ENCODE measurements around the gene IRGQ.

Gene IRGQ

GRCh38 chr19:43595999-43596841 is at the start of gene IRGQ, which contains the start of gene ZNF576:
Gene IRGQ, minus strand, starts transcription at chr19:43596134. Its CDS starts 796 bp downstream, at chr19:43595338.
Gene ZNF576, plus strand, starts transcription at chr19:43596595. Its CDS starts 514 bp downstream, at chr19:43597109.
- Histone ChIP-seq H3K4me1 (ENCODE audit: control insufficient read depth, insufficient read depth, low read length) (peaks cover 24% of the 10 kb centered on the region), H3K36me3 (ENCODE audit: control insufficient read depth in 2 of 2, insufficient read depth in 1 of 2, low read length in 2 of 2) (peaks cover 52 to 69% of the 10 kb centered on the region in 2 experiments), H3K27ac (ENCODE audit: extremely low read depth, low read depth, low read length) (peak within 1 kb of the TSS; percentile 95), H3K9me3 (ENCODE audit: control insufficient read depth, insufficient read depth, low read depth, low read length) (no peaks in the 10 kb centered on the region), H3K4me3 (ENCODE audit: low read depth, low read length) (peak within 1 kb of the TSS; percentile 54)
- POLR2A ChIA-PET = interaction anchor here (0.6 to 4.1 kb wide), 40 partner anchors 9 to 616 kb away, joined by 3 to 49 read pairs (median 4); partner anchors contain the start of genes PHLDB3, PINLYP, SMG9 and XRCC1
- CTCF ChIA-PET = interaction anchor here (0.6 to 6.1 kb wide), 25 partner anchors 10 to 215 kb away, joined by 3 to 91 read pairs (median 5); partner anchors contain the start of gene XRCC1
- TF ChIP-seq ZNF785 (tag by site-specific recombination; IDR thresholded peaks at IDR 0.05) (no peak; the same call in 1 of the 2 replicates), GLIS2 (tag by site-specific recombination; IDR thresholded peaks at IDR 0.05) (peak; percentile 93), ZFHX2 (tag by site-specific recombination; conservative IDR thresholded peaks at IDR 0.05) (peak; percentile 99), ZNF701 (tag by site-specific recombination; IDR thresholded peaks at IDR 0.05) (no peak), ZFP41 (tag by site-specific recombination; IDR thresholded peaks at IDR 0.05; ENCODE audit: borderline replicate concordance) (no peak), ZSCAN18 (tag by site-specific recombination; IDR thresholded peaks at IDR 0.05) (peak; percentile 69; the same call in 1 of the 2 replicates), ATF2 (tag by site-specific recombination; IDR thresholded peaks at IDR 0.05; ENCODE audit: low read depth) (peak; percentile 99), ZBTB17 (tag by site-specific recombination; IDR thresholded peaks at IDR 0.05) (peak; percentile 97), ZFP3 (tag by site-specific recombination; IDR thresholded peaks at IDR 0.05; ENCODE audit: low read depth) (0 out of 2 replicates have a peak, but pooled peaks have one; percentile 4), ZBTB44 (tag by site-specific recombination; IDR thresholded peaks at IDR 0.05) (peak; percentile 85), ZNF654 (tag by site-specific recombination; IDR thresholded peaks at IDR 0.05; ENCODE audit: low read depth) (no peak), ZNF660 (tag by site-specific recombination; IDR thresholded peaks at IDR 0.05) (peak; percentile 98), ZXDB (tag by site-specific recombination; IDR thresholded peaks at IDR 0.05) (peak; percentile 97), ZSCAN16 (tag by site-specific recombination; IDR thresholded peaks at IDR 0.05) (no peak), ZFP37 (tag by site-specific recombination; IDR thresholded peaks at IDR 0.05) (peak; percentile 95), ZNF792 (tag by site-specific recombination; IDR thresholded peaks at IDR 0.05) (0 out of 2 replicates have a peak, but pooled peaks have one; percentile 70), ZNF624 (tag by site-specific recombination; IDR thresholded peaks at IDR 0.05) (no peak), TSHZ1 (tag by site-specific recombination; IDR thresholded peaks at IDR 0.05; ENCODE audit: borderline replicate concordance) (peak; percentile 62; the same call in 1 of the 2 replicates), ZNF157 (tag by site-specific recombination; IDR thresholded peaks at IDR 0.05) (no peak), CTCF (tag by site-specific recombination; IDR thresholded peaks at IDR 0.05) (peak; percentile 99), SP3 (tag by site-specific recombination; IDR thresholded peaks at IDR 0.05) (peak; percentile 95), ZNF580 (tag by site-specific recombination; IDR thresholded peaks at IDR 0.05) (peak; percentile 99), ZNF292 (tag by site-specific recombination; IDR thresholded peaks at IDR 0.05; ENCODE audit: borderline replicate concordance, low read depth) (no peak), ZNF211 (tag by site-specific recombination; IDR thresholded peaks at IDR 0.05; ENCODE audit: low read depth) (no peak), ZNF521 (tag by site-specific recombination; IDR thresholded peaks at IDR 0.05) (no peak), SALL2 (tag by site-specific recombination; IDR thresholded peaks at IDR 0.05; ENCODE audit: borderline replicate concordance) (no peak), ZNF324 (tag by site-specific recombination; IDR thresholded peaks at IDR 0.05) (peak; percentile 98)
